BLaER1 (cell line): ENCODE results near the gene CPN2.

Experiments used
- H3K27ac ChIP-seq: shearing (Covaris generic); formaldehyde crosslinking; 2 replicates; pipeline ENCODE4 v1.8.1; 2022
- H3K27me3 ChIP-seq: shearing (Covaris generic); formaldehyde crosslinking; 2 replicates; pipeline ENCODE4 v1.8.1; 2022
- H3K36me3 ChIP-seq: shearing (Covaris generic); formaldehyde crosslinking; 2 replicates; pipeline ENCODE4 v1.8.1; 2022
- H3K4me1 ChIP-seq: shearing (Covaris generic); formaldehyde crosslinking; 2 replicates; pipeline ENCODE4 v1.8.1; 2022
- H3K4me2 ChIP-seq: shearing (Covaris generic); formaldehyde crosslinking; 2 replicates; pipeline ENCODE4 v1.8.1; 2022
- H3K4me3 ChIP-seq: shearing (Covaris generic); formaldehyde crosslinking; 2 replicates; pipeline ENCODE4 v1.8.1; 2022
- H3K9ac ChIP-seq: shearing (Covaris generic); formaldehyde crosslinking; 2 replicates; pipeline ENCODE4 v1.8.1; 2022
- H3K9me3 ChIP-seq: shearing (Covaris generic); formaldehyde crosslinking; 2 replicates; pipeline ENCODE4 v1.8.1; 2022
- H4K20me1 ChIP-seq: shearing (Covaris generic); formaldehyde crosslinking; 2 replicates; pipeline ENCODE4 v1.8.1; 2022
- Cebpa-rat ChIP-seq: shearing (Covaris generic); IDR thresholded peaks from 2 replicates; pipeline ENCODE4 v1.8.1; 2022

Gene CPN2

GRCh38 chr3:194351080-194351672, at the start of gene CPN2:
Gene CPN2 (minus strand): TSS chr3:194351328. CDS start chr3:194342702, 8,626 bp downstream.
- H4K20me1 ChIP-seq = no peaks in the 10 kb centered on the region
- H3K27ac ChIP-seq = peak within 1 kb of the TSS; percentile 69
- no peaks in the 10 kb centered on the region for H3K9me3 ChIP-seq
- no peak within 1 kb of the TSS for H3K4me3 ChIP-seq
- TF ChIP-seq Cebpa-rat = no peak
- no peaks in the 10 kb centered on the region for H3K27me3 ChIP-seq
- H3K9ac ChIP-seq = no peak within 1 kb of the TSS
- H3K4me2 ChIP-seq = peak within 1 kb of the TSS; percentile 11; the same call in 1 of the 2 replicates
- H3K36me3 ChIP-seq = no peaks in the 10 kb centered on the region
- H3K4me1 ChIP-seq = peaks cover 66% of the 10 kb centered on the region

- Histone ChIP-seq H3K9ac (no peak overlapping the region), H3K4me3 (no peak overlapping the region), H4K20me1 (no peaks in the 10 kb centered on the region), H3K4me2 (peak overlapping the region; percentile 99), H3K27me3 (peaks cover 22% of the 10 kb centered on the region), H3K9me3 (no peaks in the 10 kb centered on the region), H3K36me3 (no peaks in the 10 kb centered on the region; the same call in 1 of the 2 replicates), H3K4me1 (peaks cover 79% of the 10 kb centered on the region), H3K27ac (0 out of 2 replicates have a peak overlapping the region, but pooled peaks have one; percentile 3)
- TF ChIP-seq Cebpa-rat = no peak
Observed at GRCh38 chr3:194399874-194400411, 48.8 kb upstream of the CPN2 start.

DNA sequence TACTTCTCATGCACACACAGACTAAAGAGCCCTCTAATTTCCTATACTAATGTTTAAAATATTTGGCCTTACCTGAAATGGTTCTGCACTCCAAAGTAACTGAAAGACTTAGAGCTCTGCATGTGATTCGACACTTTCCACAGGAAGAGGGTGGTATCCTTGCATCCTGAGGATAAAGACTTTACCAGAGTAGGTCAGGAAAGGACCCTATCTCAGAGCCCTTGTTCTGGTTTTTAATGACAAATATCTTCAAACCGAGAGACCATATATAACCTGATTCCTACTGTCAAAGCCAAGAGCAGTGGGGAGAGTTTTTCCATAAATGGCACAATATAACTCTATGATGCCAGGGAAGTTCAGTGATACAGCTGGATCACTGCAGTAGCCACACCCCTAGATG, 48.0 kb upstream of the CPN2 start, which contains the start of gene GP5:
Gene GP5, minus strand, starts transcription at position 101 of the 400 bp plus-strand sequence. CDS start 984 bp downstream, outside the sequence.
- H3K4me3 ChIP-seq = peak within 1 kb of the TSS; percentile 65
- peaks cover 22% of the 10 kb centered on the region for H3K27me3 ChIP-seq
- H3K9ac ChIP-seq = peak within 1 kb of the TSS; percentile 78; the same call in 1 of the 2 replicates
- H3K27ac ChIP-seq = peak within 1 kb of the TSS; percentile 92
- H3K36me3 ChIP-seq = no peaks in the 10 kb centered on the region
- no peaks in the 10 kb centered on the region for H3K9me3 ChIP-seq
- no peaks in the 10 kb centered on the region for H4K20me1 ChIP-seq
- H3K4me1 ChIP-seq = peaks cover 83% of the 10 kb centered on the region
- peak within 1 kb of the TSS; percentile 99 for H3K4me2 ChIP-seq
- no peak for TF ChIP-seq Cebpa-rat

DNA sequence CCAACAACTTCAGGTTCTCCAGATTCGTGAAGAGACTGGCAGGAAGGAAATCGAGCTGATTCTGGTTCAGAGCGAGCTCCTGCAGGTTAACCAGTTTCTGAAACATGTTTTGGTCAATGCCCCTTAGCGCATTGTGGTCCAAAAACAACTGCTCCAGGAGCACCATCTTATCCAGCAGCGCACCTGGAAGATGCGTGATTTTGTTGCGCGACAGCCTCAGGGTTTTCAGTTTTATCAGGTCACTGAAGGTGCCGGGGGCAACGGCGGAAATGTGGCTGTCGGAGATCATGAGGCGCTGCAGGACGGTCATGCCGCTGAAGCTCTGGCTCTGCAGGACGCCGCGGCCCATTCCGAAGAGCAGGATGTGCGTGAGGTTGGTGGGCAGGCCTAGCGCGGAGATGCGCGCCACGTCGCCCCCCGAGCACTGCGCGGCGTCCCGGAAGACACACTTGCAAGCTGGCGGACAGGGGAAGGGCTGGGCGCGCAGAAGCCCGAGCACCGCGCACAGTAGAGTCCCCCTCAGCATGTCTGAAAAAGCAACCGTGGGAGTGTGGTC, 46.7 kb upstream of the CPN2 start:
- peak overlapping the region; percentile 65 for H3K4me3 ChIP-seq

DNA sequence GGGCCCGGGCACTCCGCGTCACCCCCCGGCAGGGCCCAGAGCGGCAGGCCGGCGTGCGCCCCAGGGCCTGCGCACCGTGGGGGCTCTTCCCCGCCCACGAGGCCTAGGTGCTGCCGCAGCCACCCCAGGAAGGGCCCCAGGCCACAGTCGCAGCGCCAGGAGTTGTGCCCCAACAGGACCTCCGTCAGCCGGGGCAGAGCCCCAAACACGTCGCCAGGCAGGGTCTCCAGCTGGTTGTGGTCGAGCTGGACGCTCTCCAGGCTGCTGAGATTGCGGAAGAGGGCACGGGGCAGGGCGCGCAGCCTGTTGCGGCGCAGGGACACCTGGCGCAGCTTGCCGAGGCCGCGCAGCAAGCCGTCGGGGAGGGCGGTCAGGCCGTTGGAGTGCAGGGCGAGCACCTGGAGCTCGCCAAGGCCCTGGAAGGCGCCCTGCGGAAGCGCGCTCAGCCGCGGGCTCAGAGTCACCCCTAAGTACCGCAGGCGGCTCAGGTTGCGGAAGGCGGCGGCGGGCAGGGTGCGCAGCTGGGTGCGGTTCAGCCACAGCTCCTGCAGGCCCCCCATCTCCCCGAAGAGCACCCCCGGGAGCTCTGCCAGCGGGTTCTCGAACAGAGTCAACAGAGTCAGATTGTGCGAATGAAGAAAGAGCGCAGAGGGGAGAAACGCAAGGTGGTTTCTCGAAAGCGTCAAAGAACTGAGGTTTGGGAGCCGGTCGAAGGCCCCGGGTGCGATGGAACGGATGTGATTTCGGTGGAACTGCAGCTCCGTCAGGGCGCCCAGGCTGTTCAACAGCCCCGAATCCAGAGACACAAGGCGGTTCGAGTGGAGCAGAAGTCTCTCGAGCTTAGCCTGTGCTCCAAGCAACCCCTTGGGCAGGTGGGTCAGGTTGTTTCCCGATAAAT, 46.0 kb upstream of the CPN2 start:
- Histone ChIP-seq H3K9me3 (peaks cover 6% of the 10 kb centered on the region), H3K4me1 (peaks cover 74% of the 10 kb centered on the region), H3K4me2 (peak overlapping the region; percentile 99), H3K4me3 (peak overlapping the region; percentile 65), H3K9ac (peak overlapping the region; percentile 78), H3K27ac (peak overlapping the region; percentile 92), H3K27me3 (peaks cover 22% of the 10 kb centered on the region), H3K36me3 (no peaks in the 10 kb centered on the region), H4K20me1 (no peaks in the 10 kb centered on the region)
- TF ChIP-seq Cebpa-rat = peak; percentile 42; the same call in 1 of the 2 replicates

More for the DNA sequence above, 46.7 kb upstream of the CPN2 start:
- H3K27me3 ChIP-seq = peaks cover 22% of the 10 kb centered on the region
- H3K4me2 ChIP-seq = peak overlapping the region; percentile 99
- H3K27ac ChIP-seq = peak overlapping the region; percentile 92
- no peaks in the 10 kb centered on the region for H3K36me3 ChIP-seq
- peaks cover 79% of the 10 kb centered on the region for H3K4me1 ChIP-seq
- H4K20me1 ChIP-seq = no peaks in the 10 kb centered on the region
- no peak for TF ChIP-seq Cebpa-rat
- no peaks in the 10 kb centered on the region for H3K9me3 ChIP-seq
- peak overlapping the region; percentile 78 for H3K9ac ChIP-seq

GRCh38 chr3:194396539-194396858, 45.4 kb upstream of the CPN2 start:
- peaks cover 68% of the 10 kb centered on the region for H3K4me1 ChIP-seq
- H4K20me1 ChIP-seq = no peaks in the 10 kb centered on the region
- H3K4me2 ChIP-seq = peak overlapping the region; percentile 99
- peak overlapping the region; percentile 92 for H3K27ac ChIP-seq
- H3K27me3 ChIP-seq = peaks cover 22% of the 10 kb centered on the region
- H3K9me3 ChIP-seq = peaks cover 12% of the 10 kb centered on the region
- H3K9ac ChIP-seq = peak overlapping the region; percentile 78
- peak overlapping the region; percentile 65 for H3K4me3 ChIP-seq
- H3K36me3 ChIP-seq = no peaks in the 10 kb centered on the region
- no peak for TF ChIP-seq Cebpa-rat

DNA sequence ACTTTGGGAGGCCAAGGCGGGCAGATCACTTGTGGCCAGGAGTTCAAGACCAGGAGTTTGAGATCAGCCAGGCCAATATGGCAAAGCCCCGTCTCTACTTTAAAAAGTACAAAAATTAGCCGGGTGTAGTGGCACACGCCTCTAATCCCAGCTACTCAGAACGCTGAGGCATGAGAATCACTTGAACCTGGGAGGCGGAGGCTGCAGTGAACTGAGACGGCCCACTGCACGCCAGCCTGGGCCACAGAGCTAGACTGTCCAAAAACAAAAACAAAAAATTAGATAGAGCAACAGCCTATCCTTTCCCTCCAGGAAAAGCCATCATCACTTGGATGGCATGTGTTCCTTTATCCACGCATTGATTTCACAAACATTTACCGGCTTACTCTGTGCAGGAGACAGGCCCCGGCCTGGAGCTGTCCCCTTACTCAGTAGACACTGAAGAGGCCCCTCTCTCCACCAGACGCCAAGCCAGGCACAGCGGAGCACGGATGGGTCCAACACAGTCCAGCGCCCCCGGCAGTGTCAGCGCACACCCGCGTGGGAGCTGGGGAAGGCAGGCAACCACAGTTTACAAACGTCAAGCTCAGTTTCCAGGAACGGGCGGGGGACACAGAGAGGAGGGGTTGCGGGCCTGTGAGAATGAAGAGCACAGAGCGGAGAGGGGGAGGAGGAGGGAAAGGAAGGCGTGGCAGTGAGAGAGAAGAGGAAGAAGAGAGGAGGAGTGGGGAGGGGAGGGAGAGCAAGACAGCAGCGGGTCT, 44.8 kb upstream of the CPN2 start:
- Histone ChIP-seq H3K4me2 (peak overlapping the region; percentile 99), H3K9ac (peak overlapping the region; percentile 78), H3K27ac (peak overlapping the region; percentile 92), H3K4me1 (peaks cover 63% of the 10 kb centered on the region), H4K20me1 (no peaks in the 10 kb centered on the region), H3K9me3 (peaks cover 18% of the 10 kb centered on the region), H3K36me3 (no peaks in the 10 kb centered on the region), H3K27me3 (peaks cover 22% of the 10 kb centered on the region), H3K4me3 (peak overlapping the region; percentile 65)
- TF ChIP-seq Cebpa-rat = no peak

- Histone ChIP-seq H3K4me1 (peaks cover 61% of the 10 kb centered on the region), H3K9me3 (peaks cover 24% of the 10 kb centered on the region), H3K9ac (peak overlapping the region; percentile 78; the same call in 1 of the 2 replicates), H3K4me2 (peak overlapping the region; percentile 99), H4K20me1 (no peaks in the 10 kb centered on the region), H3K27ac (peak overlapping the region; percentile 92; the same call in 1 of the 2 replicates), H3K27me3 (peaks cover 22% of the 10 kb centered on the region), H3K36me3 (no peaks in the 10 kb centered on the region), H3K4me3 (peak overlapping the region; percentile 65; the same call in 1 of the 2 replicates)
- TF ChIP-seq Cebpa-rat = no peak
Observed at GRCh38 chr3:194395212-194395611, 44.1 kb upstream of the CPN2 start.

GRCh38 chr3:194392576-194392975, 41.4 kb upstream of the CPN2 start:
- TF ChIP-seq Cebpa-rat = no peak
- Histone ChIP-seq H3K27me3 (peaks cover 5% of the 10 kb centered on the region), H3K9ac (no peak overlapping the region), H4K20me1 (no peaks in the 10 kb centered on the region), H3K36me3 (no peaks in the 10 kb centered on the region), H3K4me1 (peaks cover 34% of the 10 kb centered on the region), H3K4me3 (no peak overlapping the region), H3K4me2 (no peak overlapping the region), H3K27ac (no peak overlapping the region), H3K9me3 (peaks cover 50% of the 10 kb centered on the region)
